ENCODE results near the gene PUS3. TPM values are rescaled to one million over a fixed set of nuclear protein-coding genes. Genes with fewer than 3 reads are reported as not detected.

PUS3 gene
- polyA plus RNA-seq, 3 donors, result 2.0 to 5.3 (median 3.1) TPM

- H3K27ac ChIP-seq (ENCODE audit: low read depth in 1 of 2, low read length in 2 of 2), result no peak overlapping the region
- Mint-ChIP-seq H3K9me3 (no peaks in the 10 kb centered on the region), H3K4me3 (no peak overlapping the region), H3K4me1 (no peaks in the 10 kb centered on the region), H3K27me3 (ENCODE audit: low read depth in 3 of 3) (peaks cover 0 to 7% (median 2%) of the 10 kb centered on the region in 3 donors), H3K36me3 (no peaks in the 10 kb centered on the region), H3K27ac (peak overlapping the region in 2 of 7 donors; percentile 33 to 45)
- H3K4me3 ChIP-seq (replicated peaks in 1 of 3; ENCODE audit: low read depth in 2 of 3, low read length in 3 of 3), result no peak overlapping the region
- no peak for DNase-seq
- no peaks in the 10 kb centered on the region for H4K20me1 ChIP-seq (ENCODE audit: insufficient read depth, low read length)
- no peak overlapping the region for H3K9ac ChIP-seq (ENCODE audit: insufficient read depth, low read length, poor library complexity, severe bottlenecking)
- WGBS (ENCODE audit: insufficient coverage), result 76% methylated on average over 3 of the region's 15 CpGs
- no peaks in the 10 kb centered on the region for H3K4me1 ChIP-seq (ENCODE audit: control insufficient read depth in 1 of 2, insufficient read depth in 2 of 2, low read length in 2 of 2)
- H3K36me3 ChIP-seq (replicated peaks in 1 of 2; ENCODE audit: control insufficient read depth in 1 of 2, insufficient read depth in 2 of 2, low read length in 2 of 2), result no peaks in the 10 kb centered on the region
- H3K9me3 ChIP-seq (replicated peaks in 1 of 2; ENCODE audit: control insufficient read depth in 1 of 2, insufficient read depth in 1 of 2, low read length in 2 of 2), result no peaks in the 10 kb centered on the region
- H2AFZ ChIP-seq (ENCODE audit: insufficient read depth, low read depth, low read length, poor library complexity, severe bottlenecking), result no peak overlapping the region
- intact Hi-C loops (cut with micrococcal nuclease), result no loop called here
- no peak for TF ChIP-seq CTCF (IDR thresholded peaks at IDR 0.05)
- H3K27me3 ChIP-seq (ENCODE audit: control insufficient read depth in 2 of 2, insufficient read depth in 2 of 2, low read length in 2 of 2), result no peaks in the 10 kb centered on the region
- H3K79me2 ChIP-seq (ENCODE audit: insufficient read depth, low read length), result no peaks in the 10 kb centered on the region
- H3K4me2 ChIP-seq (replicated peaks; ENCODE audit: extremely low read depth, low read length, poor library complexity, severe bottlenecking), result no peak overlapping the region
These were observed 42.2 kb upstream of the PUS3 start for GRCh38 chr11:125945011-125945796.

GRCh38 chr11:125944350-125945010 lies 41.5 kb upstream of the PUS3 start:
- no peak for TF ChIP-seq CTCF (IDR thresholded peaks at IDR 0.05)
- Histone ChIP-seq H3K4me1 (ENCODE audit: control insufficient read depth in 1 of 2, insufficient read depth in 2 of 2, low read length in 2 of 2) (no peaks in the 10 kb centered on the region), H3K9ac (ENCODE audit: insufficient read depth, low read length, poor library complexity, severe bottlenecking) (no peak overlapping the region), H3K79me2 (ENCODE audit: insufficient read depth, low read length) (no peaks in the 10 kb centered on the region), H3K27me3 (ENCODE audit: control insufficient read depth in 2 of 2, insufficient read depth in 2 of 2, low read length in 2 of 2) (no peaks in the 10 kb centered on the region), H3K9me3 (replicated peaks in 1 of 2; ENCODE audit: control insufficient read depth in 1 of 2, insufficient read depth in 1 of 2, low read length in 2 of 2) (no peaks in the 10 kb centered on the region), H3K36me3 (replicated peaks in 1 of 2; ENCODE audit: control insufficient read depth in 1 of 2, insufficient read depth in 2 of 2, low read length in 2 of 2) (no peaks in the 10 kb centered on the region), H3K4me2 (replicated peaks; ENCODE audit: extremely low read depth, low read length, poor library complexity, severe bottlenecking) (no peak overlapping the region), H4K20me1 (ENCODE audit: insufficient read depth, low read length) (no peaks in the 10 kb centered on the region), H2AFZ (ENCODE audit: insufficient read depth, low read depth, low read length, poor library complexity, severe bottlenecking) (no peak overlapping the region), H3K4me3 (replicated peaks in 1 of 3; ENCODE audit: low read depth in 2 of 3, low read length in 3 of 3) (no peak overlapping the region), H3K27ac (ENCODE audit: low read depth in 1 of 2, low read length in 2 of 2) (no peak overlapping the region)
- no peak overlapping the region for H3K27ac Mint-ChIP-seq
- 67% methylated on average over 9 of the region's 13 CpGs for WGBS (ENCODE audit: insufficient coverage)
- intact Hi-C loops (cut with micrococcal nuclease), result no loop called here
- no peaks in the 10 kb centered on the region for H3K36me3 Mint-ChIP-seq
- DNase-seq, result no peak
- no peaks in the 10 kb centered on the region for H3K4me1 Mint-ChIP-seq
- no peak overlapping the region for H3K4me3 Mint-ChIP-seq
- peaks cover 0 to 7% (median 2%) of the 10 kb centered on the region in 3 donors for H3K27me3 Mint-ChIP-seq (ENCODE audit: low read depth in 3 of 3)
- H3K9me3 Mint-ChIP-seq, result no peaks in the 10 kb centered on the region

All from CD14-positive monocyte (primary cell).